Stimulated activated naive CD4-positive, alpha-beta T cell (primary cell): ENCODE measurements around the gene SLC1A3.

ENCODE experiments used
- DNase-seq, 6 experiments: peaks; one replicate each; lab custom pipeline; 2025; lab: John Stamatoyannopoulos, UW

SLC1A3 gene

GRCh38 chr5:36599986-36600779 is 6.2 kb upstream of the SLC1A3 start:
- DNase-seq: no peak

- no peak for DNase-seq
Observed at GRCh38 chr5:36600917-36601527, 5.4 kb upstream of the SLC1A3 start.

- no peak for DNase-seq
Observed at GRCh38 chr5:36602704-36603321, 3.6 kb upstream of the SLC1A3 start.

GRCh38 chr5:36605241-36605640 is 1.2 kb upstream of the SLC1A3 start:
- no peak for DNase-seq

- DNase-seq: no peak
Observed at GRCh38 chr5:36606036-36606427, 374 bp upstream of the SLC1A3 start.

GRCh38 chr5:36607114-36607571 is 737 bp downstream of the SLC1A3 start:
- DNase-seq: no peak

- no peak for DNase-seq
Observed at GRCh38 chr5:36607838-36608783, 1.7 kb downstream of the SLC1A3 start.

GRCh38 chr5:36610621-36611020 is 4.2 kb downstream of the SLC1A3 start:
- no peak for DNase-seq

GRCh38 chr5:36611520-36612274 is 5.3 kb downstream of the SLC1A3 start:
- no peak for DNase-seq

- no peak for DNase-seq
Observed at GRCh38 chr5:36613241-36613640, 6.8 kb downstream of the SLC1A3 start.

- DNase-seq: no peak
Observed at GRCh38 chr5:36613771-36614656, 7.6 kb downstream of the SLC1A3 start.

GRCh38 chr5:36614657-36615308 is 8.4 kb downstream of the SLC1A3 start:
- DNase-seq: no peak

- no peak for DNase-seq
Observed at GRCh38 chr5:36619012-36619635, 12.7 kb downstream of the SLC1A3 start.

- no peak for DNase-seq
Observed at GRCh38 chr5:36621985-36622384, 15.6 kb downstream of the SLC1A3 start.

- DNase-seq: no peak
Observed at GRCh38 chr5:36623832-36624231, 17.4 kb downstream of the SLC1A3 start.

GRCh38 chr5:36624277-36624676 is 17.9 kb downstream of the SLC1A3 start:
- no peak for DNase-seq

GRCh38 chr5:36628695-36629094 is 22.3 kb downstream of the SLC1A3 start:
- DNase-seq: no peak

GRCh38 chr5:36629729-36630128 is 23.3 kb downstream of the SLC1A3 start:
- DNase-seq: no peak
